IgD-negative memory B cell (primary cell): ENCODE results near the gene AMOT. TPM values are rescaled to one million over a fixed set of nuclear protein-coding genes. Genes with fewer than 3 reads are reported as not detected.
"Not testable (repeated sequence)": the region's sequence is repeated elsewhere in the genome, so short reads cannot be mapped to it uniquely, and the experiment has no call there.

Source experiments
- H3K27ac Mint-ChIP-seq, 3 donors: one replicate each; pipeline ENCODE4 v1.8.0; 2020 to 2022; ENCODE audit warnings: mild to moderate bottlenecking in 3 of 3, mixed read lengths in 3 of 3, moderate library complexity in 1 of 3
- H3K27me3 Mint-ChIP-seq: one replicate; pipeline ENCODE4 v1.8.0; 2021; ENCODE audit warnings: mixed read lengths
- H3K36me3 Mint-ChIP-seq: one replicate; pipeline ENCODE4 v1.8.0; 2020; ENCODE audit warnings: mild to moderate bottlenecking, mixed read lengths
- H3K4me1 Mint-ChIP-seq, 3 donors: one replicate each; pipeline ENCODE4 v1.8.0; 2020 to 2022; ENCODE audit warnings: mixed read lengths in 3 of 3, mild to moderate bottlenecking in 1 of 3
- H3K4me3 Mint-ChIP-seq, 4 donors: one replicate each; pipeline ENCODE4 v1.8.0; 2020 to 2022; ENCODE audit warnings: mild to moderate bottlenecking in 4 of 4, mixed read lengths in 4 of 4, moderate library complexity in 3 of 4
- H3K9me3 Mint-ChIP-seq, 3 donors: one replicate each; pipeline ENCODE4 v1.8.0; 2020 to 2021; ENCODE audit warnings: mixed read lengths in 3 of 3, mild to moderate bottlenecking in 1 of 3
- polyA plus RNA-seq: library from polyadenylated mRNA; unstranded; fragments of 300-500 nt; fragmentation: Illumina TruSeq; gene quantifications from one replicate; pipeline ENCODE4 v1.2.3, GENCODE V29; 2021

Gene AMOT, protein sequence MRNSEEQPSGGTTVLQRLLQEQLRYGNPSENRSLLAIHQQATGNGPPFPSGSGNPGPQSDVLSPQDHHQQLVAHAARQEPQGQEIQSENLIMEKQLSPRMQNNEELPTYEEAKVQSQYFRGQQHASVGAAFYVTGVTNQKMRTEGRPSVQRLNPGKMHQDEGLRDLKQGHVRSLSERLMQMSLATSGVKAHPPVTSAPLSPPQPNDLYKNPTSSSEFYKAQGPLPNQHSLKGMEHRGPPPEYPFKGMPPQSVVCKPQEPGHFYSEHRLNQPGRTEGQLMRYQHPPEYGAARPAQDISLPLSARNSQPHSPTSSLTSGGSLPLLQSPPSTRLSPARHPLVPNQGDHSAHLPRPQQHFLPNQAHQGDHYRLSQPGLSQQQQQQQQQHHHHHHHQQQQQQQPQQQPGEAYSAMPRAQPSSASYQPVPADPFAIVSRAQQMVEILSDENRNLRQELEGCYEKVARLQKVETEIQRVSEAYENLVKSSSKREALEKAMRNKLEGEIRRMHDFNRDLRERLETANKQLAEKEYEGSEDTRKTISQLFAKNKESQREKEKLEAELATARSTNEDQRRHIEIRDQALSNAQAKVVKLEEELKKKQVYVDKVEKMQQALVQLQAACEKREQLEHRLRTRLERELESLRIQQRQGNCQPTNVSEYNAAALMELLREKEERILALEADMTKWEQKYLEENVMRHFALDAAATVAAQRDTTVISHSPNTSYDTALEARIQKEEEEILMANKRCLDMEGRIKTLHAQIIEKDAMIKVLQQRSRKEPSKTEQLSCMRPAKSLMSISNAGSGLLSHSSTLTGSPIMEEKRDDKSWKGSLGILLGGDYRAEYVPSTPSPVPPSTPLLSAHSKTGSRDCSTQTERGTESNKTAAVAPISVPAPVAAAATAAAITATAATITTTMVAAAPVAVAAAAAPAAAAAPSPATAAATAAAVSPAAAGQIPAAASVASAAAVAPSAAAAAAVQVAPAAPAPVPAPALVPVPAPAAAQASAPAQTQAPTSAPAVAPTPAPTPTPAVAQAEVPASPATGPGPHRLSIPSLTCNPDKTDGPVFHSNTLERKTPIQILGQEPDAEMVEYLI
- polyA plus RNA-seq: 3.3 TPM

DNA sequence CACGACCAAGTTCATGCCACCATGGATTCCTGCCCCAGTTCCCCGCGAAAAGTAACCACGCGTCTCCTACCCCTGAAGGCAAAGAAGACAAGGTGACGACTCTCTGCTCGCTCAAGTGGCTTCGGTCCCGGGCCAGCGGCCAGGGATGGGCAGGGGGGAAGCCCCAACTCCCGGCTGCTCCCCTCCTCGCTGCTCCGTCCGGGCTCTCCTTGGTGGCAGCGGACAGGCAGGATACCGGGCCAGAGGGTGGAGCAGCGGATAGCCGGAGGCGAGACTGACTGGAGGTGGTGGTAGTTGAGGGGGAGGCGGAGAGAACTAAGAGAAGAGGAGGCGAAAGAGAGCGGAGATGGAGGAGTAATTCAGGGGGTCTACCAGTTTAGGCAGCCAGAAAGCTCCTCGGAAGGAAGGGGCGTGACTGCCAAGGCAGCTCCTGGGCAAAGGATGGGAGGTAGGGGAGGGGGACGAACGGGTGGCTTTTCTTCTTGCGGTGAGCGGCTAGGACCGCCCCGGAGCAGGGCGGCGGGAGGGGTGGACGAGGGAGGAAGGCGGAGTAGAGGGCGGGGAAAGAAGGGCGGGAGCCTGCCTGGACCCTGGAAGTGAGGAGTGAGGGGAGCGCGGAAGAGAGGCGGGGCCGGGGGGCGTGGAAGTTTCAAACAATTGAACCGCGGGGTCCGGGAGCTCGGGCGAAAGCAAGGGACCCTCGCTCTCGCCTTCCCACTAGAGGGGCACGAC lies at the start of gene AMOT:
AMOT (minus strand) TSS at position 450 of the 732 bp plus-strand sequence. CDS start 17,705 bp downstream, outside the sequence.
- Mint-ChIP-seq H3K27me3 (peaks cover 3% of the 10 kb centered on the region), H3K27ac (peak within 1 kb of the TSS; percentile 52 to 96 (median 78)), H3K9me3 (no peaks in the 10 kb centered on the region), H3K4me1 (peaks cover 4 to 8% (median 7%) of the 10 kb centered on the region in 3 donors), H3K4me3 (peak within 1 kb of the TSS; percentile 80 to 97 (median 94)), H3K36me3 (no peaks in the 10 kb centered on the region)

DNA sequence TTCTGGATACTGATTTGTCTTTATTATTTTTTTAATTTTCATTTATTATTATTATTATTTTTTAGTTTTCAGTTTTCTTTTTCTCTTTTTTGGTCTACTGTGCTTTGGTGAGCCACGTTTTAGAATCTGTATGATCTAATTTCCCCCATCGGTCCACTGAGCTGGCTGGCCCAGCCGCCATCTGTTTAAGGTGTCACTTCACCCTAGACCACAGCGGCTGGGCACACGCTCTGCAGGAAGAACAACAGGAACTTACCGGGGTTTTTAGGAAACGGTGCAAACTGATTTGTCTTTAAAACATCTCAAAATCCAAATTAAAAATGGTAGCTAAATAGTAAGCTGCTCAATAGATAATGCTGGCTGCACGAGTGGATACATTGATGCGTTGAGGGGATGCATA lies 48.8 kb upstream of the AMOT start:
- H3K4me1 Mint-ChIP-seq: peaks cover 0 to 16% (median 0%) of the 10 kb centered on the region in 3 donors
- H3K4me3 Mint-ChIP-seq: peak overlapping the region in 1 of 4 donors; percentile 15
- H3K36me3 Mint-ChIP-seq: no peaks in the 10 kb centered on the region
- no peak overlapping the region for H3K27ac Mint-ChIP-seq
- H3K9me3 Mint-ChIP-seq: peaks cover 0 to 2% (median 0%) of the 10 kb centered on the region in 3 donors
- H3K27me3 Mint-ChIP-seq: peaks cover 13% of the 10 kb centered on the region

DNA sequence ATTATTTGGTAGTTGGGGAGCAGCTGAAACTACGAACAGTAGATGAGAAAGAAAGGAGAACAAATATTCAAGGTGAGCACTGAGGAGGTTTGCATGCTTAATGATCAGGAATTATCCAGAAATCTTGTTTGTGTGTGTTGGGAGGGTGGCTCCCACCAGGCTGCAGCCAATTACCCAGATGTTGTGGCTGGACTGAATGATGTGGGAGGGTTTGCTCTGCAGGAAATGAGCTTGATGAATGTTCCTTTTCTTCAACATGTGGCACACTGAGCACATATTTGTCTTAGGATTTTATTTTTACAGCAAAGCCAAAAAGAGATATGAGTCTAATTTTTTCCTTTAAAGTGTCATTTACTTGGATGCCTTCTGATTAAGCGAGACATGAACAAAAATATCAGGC lies 48.3 kb upstream of the AMOT start:
- no peak overlapping the region for H3K27ac Mint-ChIP-seq
- peak overlapping the region in 1 of 4 donors; percentile 6 for H3K4me3 Mint-ChIP-seq
- no peaks in the 10 kb centered on the region for H3K36me3 Mint-ChIP-seq

DNA sequence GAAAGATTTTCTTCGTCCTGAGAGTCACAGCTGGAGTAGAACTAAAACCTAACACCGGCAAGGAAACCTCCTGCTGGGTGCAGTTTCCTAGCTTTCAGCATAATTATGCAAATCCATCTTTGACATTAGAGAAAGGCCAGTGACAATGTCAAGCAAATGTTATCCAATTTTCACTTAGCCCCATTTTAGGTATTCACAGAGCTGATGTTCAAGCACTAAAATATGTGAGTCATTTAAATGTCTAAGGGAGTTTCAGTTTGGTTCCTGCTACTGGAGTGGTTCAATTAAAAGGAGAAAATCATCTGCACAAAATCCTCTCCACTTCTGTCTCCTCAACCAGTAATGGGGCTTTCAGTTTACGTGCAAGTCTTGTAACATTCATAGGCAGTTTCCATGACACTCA lies 37.1 kb upstream of the AMOT start:
- Mint-ChIP-seq H3K4me1 (no peaks in the 10 kb centered on the region), H3K4me3 (no peak overlapping the region), H3K9me3 (no peaks in the 10 kb centered on the region), H3K27me3 (peaks cover 2% of the 10 kb centered on the region), H3K27ac (no peak overlapping the region), H3K36me3 (no peaks in the 10 kb centered on the region)

More for the DNA sequence above, 48.3 kb upstream of the AMOT start:
- Mint-ChIP-seq H3K27me3 (peaks cover 13% of the 10 kb centered on the region), H3K4me1 (peaks cover 0 to 16% (median 0%) of the 10 kb centered on the region in 3 donors), H3K9me3 (peaks cover 0 to 2% (median 0%) of the 10 kb centered on the region in 3 donors)

DNA sequence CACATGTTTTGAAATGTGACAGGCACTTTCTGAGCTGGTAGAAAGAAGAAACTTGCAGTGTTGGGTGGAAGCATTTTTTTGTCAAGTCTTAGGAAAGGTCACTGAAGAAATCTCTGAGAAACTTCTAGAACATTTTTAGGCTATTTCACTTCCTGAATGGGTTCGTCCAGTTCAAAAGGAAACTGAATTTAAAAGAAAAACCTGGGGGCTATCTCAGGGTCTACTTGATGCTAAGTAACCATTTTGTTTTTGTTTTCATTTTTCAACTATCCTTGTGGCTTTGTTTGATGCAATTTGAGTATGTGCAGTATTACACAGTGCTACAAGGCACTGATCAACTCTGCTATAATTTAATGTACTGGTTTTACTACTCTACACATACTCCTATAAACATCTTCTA lies 34.0 kb upstream of the AMOT start:
- H3K4me3 Mint-ChIP-seq: no peak overlapping the region
- no peaks in the 10 kb centered on the region for H3K4me1 Mint-ChIP-seq
- no peaks in the 10 kb centered on the region for H3K27me3 Mint-ChIP-seq
- no peaks in the 10 kb centered on the region for H3K36me3 Mint-ChIP-seq
- H3K9me3 Mint-ChIP-seq: no peaks in the 10 kb centered on the region
- no peak overlapping the region for H3K27ac Mint-ChIP-seq

DNA sequence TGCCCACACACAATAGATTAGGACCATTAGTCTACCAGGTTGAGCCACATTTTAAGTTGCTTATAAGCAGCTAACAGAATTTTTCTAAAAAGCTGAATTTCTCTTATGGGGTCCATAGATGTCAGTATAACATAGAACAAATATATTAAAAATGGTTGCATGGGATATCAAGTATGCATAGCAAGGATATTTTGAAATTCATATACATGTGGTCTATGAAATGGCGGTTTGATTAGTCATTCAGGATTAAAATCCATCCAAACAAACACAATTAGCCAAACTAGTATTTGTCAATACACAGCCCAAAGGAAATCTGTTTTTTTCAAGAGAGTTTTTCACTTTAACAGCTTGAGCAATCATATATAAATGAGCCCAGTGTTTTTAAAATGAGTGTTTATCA lies 33.5 kb upstream of the AMOT start:
- H3K4me3 Mint-ChIP-seq: no peak overlapping the region
- no peak overlapping the region for H3K27ac Mint-ChIP-seq
- H3K27me3 Mint-ChIP-seq: no peaks in the 10 kb centered on the region
- no peaks in the 10 kb centered on the region for H3K36me3 Mint-ChIP-seq
- no peaks in the 10 kb centered on the region for H3K9me3 Mint-ChIP-seq
- no peaks in the 10 kb centered on the region for H3K4me1 Mint-ChIP-seq

DNA sequence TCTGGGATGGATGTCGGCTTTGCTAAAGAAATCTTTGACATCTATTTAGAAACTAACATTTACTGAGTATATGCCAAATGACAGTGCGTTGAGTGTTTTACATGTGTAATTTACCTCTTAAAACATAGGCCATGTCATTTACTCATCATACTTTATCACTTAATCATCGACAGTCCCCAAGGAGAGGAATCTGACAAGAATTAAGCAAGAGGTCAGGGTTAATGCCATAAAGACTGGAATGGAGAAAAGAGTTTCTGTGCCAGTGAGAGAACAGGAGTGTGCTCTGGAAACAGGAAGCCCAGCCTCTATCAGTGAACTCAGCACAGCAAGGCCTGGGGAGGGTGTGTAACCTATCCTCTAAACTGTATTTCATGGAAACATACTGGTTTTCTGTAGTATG lies 28.0 kb upstream of the AMOT start:
- H3K27me3 Mint-ChIP-seq: no peaks in the 10 kb centered on the region
- no peaks in the 10 kb centered on the region for H3K36me3 Mint-ChIP-seq
- no peaks in the 10 kb centered on the region for H3K4me1 Mint-ChIP-seq
- no peak overlapping the region for H3K27ac Mint-ChIP-seq
- no peaks in the 10 kb centered on the region for H3K9me3 Mint-ChIP-seq
- no peak overlapping the region for H3K4me3 Mint-ChIP-seq

DNA sequence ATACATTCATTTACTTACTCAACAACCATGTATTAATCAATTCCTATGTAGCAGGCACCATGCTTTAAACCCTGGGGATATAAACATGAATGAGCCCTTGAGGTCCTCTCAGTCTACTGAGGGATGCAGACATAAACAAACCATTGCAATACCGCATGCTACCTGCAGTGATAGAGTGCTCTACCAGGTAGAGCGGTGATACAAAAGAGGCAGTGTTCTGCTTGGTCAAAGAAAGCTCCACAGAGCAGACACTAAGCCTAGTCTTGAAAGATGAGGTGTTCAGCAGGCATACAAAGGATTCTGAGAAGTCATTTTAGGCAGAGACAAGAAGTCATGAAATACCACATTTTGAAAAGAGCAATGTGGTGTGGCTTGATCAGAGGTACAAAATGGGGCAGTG lies 26.9 kb upstream of the AMOT start:
- Mint-ChIP-seq H3K4me1 (no peaks in the 10 kb centered on the region), H3K9me3 (no peaks in the 10 kb centered on the region), H3K4me3 (no peak overlapping the region), H3K27me3 (no peaks in the 10 kb centered on the region), H3K36me3 (no peaks in the 10 kb centered on the region), H3K27ac (no peak overlapping the region)

DNA sequence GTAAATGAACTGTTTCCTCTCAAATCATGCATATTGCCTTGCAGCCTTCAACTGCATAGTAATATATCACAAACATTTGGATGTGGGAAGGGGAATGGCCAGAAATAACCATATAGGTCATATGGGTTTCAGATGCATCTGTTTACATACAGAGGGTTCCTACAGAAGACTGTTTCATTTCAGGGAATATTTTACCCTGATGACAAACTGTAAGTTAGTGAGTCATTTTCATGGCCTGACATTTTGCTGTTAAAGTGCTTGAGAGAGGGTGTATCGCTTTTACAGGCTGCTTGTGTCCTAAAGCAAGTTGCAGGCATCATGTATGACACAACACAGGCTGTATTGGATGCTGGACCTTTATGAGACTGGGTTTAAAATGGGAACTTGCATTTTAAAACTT lies 25.5 kb upstream of the AMOT start:
- Mint-ChIP-seq H3K27me3 (no peaks in the 10 kb centered on the region), H3K4me3 (no peak overlapping the region), H3K27ac (no peak overlapping the region), H3K4me1 (no peaks in the 10 kb centered on the region), H3K9me3 (no peaks in the 10 kb centered on the region), H3K36me3 (no peaks in the 10 kb centered on the region)

DNA sequence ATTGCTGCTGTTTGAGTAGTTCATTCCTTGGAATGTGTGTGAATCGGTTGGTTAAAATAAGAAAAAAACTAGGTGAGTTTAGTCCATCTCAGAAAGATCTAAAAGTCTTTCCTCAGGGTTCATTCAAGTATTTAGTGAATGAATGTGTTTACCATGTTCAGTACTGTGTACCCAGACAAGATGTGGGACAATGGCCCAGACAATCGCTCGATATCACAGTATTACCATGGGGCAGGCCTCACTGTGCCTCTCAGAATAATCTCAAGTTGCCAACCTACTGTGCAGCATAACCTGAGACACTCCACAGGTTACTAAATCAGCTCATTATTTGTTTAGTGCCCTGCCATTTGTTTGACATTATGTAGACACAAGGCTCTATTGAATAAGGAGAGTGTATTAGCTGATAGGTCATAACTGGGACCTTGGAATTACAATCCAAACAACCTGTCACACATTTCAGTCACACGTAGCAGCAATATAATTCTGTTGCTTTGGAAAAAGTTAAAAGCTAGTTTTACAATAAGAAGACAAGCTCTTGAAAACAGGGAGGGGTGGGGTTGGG lies 24.9 kb upstream of the AMOT start:
- H3K36me3 Mint-ChIP-seq: no peaks in the 10 kb centered on the region
- no peaks in the 10 kb centered on the region for H3K9me3 Mint-ChIP-seq
- no peak overlapping the region for H3K4me3 Mint-ChIP-seq
- no peaks in the 10 kb centered on the region for H3K4me1 Mint-ChIP-seq
- no peak overlapping the region for H3K27ac Mint-ChIP-seq
- no peaks in the 10 kb centered on the region for H3K27me3 Mint-ChIP-seq

DNA sequence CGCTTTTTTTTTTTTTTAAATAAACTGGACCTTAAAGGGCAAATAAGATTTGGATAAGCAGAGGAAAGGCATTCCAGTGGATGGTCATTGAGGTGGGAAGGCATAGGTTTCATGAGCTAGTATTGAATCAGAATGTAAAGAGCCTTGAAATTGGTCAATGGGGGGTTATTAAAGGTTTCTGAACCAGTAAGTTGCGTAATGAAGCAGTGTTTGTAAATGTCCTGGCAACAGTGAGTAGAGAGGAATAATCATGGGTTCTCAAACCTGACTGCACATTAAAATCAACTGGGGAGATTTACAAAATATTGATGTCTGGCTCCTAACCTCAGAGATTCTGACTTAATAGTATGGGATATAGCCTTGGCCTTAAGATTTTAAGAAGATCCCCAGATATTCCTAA lies 23.2 kb upstream of the AMOT start:
- Mint-ChIP-seq H3K4me3 (no peak overlapping the region), H3K36me3 (no peaks in the 10 kb centered on the region), H3K27me3 (no peaks in the 10 kb centered on the region), H3K27ac (no peak overlapping the region), H3K4me1 (no peaks in the 10 kb centered on the region), H3K9me3 (no peaks in the 10 kb centered on the region)

DNA sequence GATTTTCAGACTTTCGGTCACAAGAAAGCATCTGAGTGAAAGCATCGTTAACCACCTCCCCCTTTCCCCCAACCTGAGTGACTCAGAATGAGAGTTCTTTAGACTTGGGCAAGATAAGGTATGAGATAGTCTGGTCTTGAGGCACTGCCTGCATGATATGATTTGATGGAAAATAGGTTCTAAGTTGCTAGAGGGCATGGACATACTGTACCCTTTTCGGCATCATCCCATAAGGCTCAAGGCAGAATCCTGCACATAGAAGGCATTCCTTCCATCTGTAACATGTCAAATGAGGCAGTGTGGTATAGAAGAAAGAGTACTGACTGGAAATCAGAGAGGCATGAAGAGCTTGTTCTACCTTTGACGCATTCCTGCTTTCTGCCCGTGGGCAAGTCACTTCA lies 16.8 kb upstream of the AMOT start:
- H3K4me3 Mint-ChIP-seq: no peak overlapping the region
- no peaks in the 10 kb centered on the region for H3K27me3 Mint-ChIP-seq
- peaks cover 3% of the 10 kb centered on the region for H3K36me3 Mint-ChIP-seq
- no peak overlapping the region for H3K27ac Mint-ChIP-seq
- H3K9me3 Mint-ChIP-seq: peaks cover 0 to 1% (median 0%) of the 10 kb centered on the region in 3 donors
- H3K4me1 Mint-ChIP-seq: peaks cover 0 to 2% (median 0%) of the 10 kb centered on the region in 3 donors

DNA sequence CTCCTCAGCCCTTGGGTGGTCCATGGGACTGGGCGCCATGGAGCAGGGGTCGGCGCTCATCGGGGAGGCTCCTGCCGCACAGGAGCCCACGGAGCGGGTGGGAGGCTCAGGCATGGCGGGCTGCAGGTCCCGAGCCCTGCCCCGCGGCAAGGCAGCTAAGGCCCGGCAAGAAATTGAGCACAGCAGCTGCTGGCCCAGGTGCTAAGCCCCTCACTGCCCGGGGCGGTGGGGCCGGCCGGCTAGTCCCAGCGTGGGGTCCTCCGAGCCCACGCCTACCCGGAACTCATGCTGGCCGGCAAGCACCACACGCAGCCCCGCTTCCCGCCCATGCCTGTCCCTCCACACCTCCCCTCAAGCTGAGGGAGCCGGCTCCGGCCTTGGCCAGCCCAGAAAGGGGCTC lies 14.3 kb upstream of the AMOT start:
- not testable (repeated sequence) for H3K27me3 Mint-ChIP-seq, H3K36me3 Mint-ChIP-seq, H3K4me3 Mint-ChIP-seq, H3K27ac Mint-ChIP-seq, H3K9me3 Mint-ChIP-seq
- H3K4me1 Mint-ChIP-seq: peaks cover 8 to 18% (median 17%) of the 10 kb centered on the region in 3 donors

DNA sequence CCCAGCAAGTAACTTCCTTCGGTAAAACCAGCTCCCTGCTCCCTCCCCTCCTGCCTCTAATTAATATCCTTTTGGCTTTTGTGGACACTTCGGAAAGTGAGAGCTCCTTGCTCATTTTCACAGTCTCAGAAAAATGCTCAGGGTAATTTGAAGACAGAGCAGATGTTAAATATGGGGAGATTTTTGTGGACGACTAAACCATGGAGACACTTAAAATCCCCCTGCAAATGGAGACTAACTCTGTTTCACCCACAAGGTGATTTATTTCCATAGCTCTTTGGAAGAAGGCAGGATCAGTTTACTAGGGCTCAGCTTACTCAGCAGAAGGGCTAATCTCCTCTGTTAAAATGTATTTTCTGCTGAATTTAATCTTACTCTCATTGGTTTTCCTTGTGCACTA lies 12.2 kb upstream of the AMOT start:
- H3K9me3 Mint-ChIP-seq: no peaks in the 10 kb centered on the region
- H3K27ac Mint-ChIP-seq: no peak overlapping the region
- no peaks in the 10 kb centered on the region for H3K27me3 Mint-ChIP-seq
- peaks cover 3% of the 10 kb centered on the region for H3K36me3 Mint-ChIP-seq
- no peak overlapping the region for H3K4me3 Mint-ChIP-seq
- H3K4me1 Mint-ChIP-seq: peaks cover 8 to 20% (median 18%) of the 10 kb centered on the region in 3 donors
